Limb (tissue), 2 donors: Measurements from ENCODE around the gene TGFBI.

Experiments
- DNase-seq, 2 donors: peaks; one replicate each; pipeline ENCODE4 v3.0.0-alpha.2; 2016; ENCODE audit errors: extremely low spot score in 2 of 2

The TGFBI gene

DNA sequence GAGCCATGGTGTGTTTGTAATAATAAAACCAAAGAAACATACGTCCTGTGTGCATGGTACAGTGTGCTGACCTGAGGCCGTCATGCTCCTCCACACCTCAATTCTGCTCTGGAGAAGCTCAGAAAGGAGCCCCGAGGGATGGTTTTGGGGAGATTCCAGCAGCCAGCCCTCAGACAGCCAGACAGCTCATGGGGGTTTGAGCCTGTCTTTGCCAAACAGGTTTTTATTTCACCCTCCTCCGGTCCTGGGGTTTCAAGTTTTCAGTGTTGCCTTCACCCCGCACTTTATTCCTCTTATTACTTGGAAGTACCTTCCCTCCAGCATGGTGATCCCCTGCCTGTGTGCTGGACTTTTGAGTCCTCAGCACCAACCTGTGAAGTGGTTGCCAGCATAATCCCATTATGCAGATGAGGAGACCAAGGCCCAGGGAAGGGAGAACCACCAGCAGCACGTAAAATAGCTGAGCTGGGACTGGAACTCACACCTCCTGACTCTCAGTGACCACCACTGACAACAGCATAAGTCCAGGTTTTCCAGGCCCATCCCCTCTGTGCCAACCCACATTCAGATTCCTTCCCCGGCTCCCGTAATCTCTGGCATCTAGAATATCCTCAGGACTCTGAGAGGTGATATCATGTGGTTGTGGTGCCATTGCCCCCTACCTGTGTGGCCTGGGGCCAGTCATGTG lies 35.1 kb downstream of the TGFBI start:
- DNase-seq = peak in 1 of 2 donors; percentile 32

- DNase-seq = peak in 1 of 2 donors; percentile 12
Measured at GRCh38 chr5:136064510-136064909, 35.7 kb downstream of the TGFBI start.

DNA sequence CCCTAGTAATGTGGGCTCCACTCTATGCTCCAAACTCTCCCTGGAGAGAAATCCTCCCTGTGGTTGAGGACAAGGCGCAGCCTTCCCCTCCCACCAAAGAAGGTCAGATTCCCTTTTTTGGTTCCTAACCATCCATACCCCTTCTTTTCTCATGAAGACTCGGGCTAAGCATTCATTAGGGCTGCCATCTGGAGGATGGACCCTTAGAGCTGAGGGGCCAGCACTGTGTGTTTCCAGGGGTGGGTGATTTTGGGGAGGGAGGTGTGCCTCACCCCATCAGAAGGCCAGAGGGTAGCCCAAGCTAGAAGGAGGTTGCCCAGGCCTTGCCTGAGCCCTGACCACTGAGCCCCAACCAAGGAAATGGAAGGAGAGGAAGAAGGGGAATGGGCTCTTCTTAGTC lies 36.8 kb downstream of the TGFBI start:
- DNase-seq = peak in 1 of 2 donors; percentile 12

DNA sequence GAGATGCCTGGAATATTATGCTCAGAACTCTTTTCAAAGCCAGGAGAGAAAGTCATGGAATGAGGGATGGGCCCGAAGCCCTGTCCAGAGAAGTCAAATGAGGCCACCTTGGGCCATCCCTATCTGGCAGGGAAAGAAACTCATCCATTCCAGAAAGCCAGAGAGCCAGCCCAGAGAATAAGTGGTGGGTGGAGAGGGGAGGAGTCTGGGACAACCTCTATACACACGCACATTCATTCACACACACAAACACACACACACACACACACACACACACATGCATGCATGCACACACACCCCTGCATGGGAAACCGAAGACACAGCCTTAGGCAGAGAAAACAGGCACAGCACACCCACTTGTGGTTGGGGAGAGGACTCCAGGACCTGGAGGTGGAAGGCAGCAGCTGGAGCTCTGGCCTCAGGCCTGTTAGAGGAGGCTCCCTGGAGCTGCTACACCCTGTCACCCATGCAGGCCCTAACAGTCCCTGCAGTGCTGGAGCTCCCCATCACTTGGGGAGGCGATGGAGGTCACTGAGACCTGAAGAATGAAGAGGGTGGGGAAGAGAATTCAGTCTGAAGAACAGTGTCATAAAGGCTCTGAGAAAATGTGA lies 38.0 kb downstream of the TGFBI start:
- no peak for DNase-seq

GRCh38 chr5:136067422-136067821 lies 38.6 kb downstream of the TGFBI start:
- DNase-seq = no peak

DNA sequence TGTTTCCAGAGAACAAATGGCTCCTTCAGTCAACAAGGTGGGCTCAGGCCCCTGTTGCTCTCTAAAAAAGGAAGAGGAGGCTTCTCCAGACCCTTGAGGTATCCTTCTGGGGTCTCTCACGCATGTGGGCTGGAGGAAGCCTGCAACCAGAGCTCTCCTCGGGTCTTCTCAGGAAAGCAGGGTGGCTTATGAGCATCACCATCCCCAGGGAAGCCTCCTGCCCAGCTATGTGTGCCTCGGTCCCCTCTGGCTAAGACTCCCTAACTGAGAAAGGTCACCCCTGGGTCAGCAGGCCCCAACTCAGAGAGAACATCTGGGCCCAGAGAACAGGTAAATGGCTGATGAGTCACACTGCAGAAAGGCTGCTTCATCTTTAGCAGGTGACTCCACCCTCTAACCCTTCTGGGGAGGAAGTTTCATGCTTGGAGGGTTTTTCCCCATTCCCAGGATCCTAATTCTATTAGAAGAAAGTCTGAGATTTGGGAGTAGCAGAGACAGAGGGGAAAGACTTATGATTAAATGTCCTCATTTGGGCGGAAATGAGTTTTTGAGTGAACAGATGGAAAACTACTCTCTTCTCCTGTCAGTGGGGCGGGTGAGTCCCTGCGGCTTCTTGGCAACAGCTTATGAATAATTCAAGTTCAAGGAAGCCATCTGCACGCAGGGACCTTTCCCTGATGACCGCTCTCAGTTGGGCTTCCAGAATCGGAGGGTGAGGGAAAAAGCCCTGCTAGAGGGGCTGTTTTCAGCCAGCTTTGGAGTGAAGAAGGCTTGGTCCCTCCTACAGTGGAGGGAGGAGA lies 41.9 kb downstream of the TGFBI start:
- peak in 1 of 2 donors; percentile 76 for DNase-seq

- no peak for DNase-seq
Measured at GRCh38 chr5:136073714-136074529, 45.1 kb downstream of the TGFBI start.

DNA sequence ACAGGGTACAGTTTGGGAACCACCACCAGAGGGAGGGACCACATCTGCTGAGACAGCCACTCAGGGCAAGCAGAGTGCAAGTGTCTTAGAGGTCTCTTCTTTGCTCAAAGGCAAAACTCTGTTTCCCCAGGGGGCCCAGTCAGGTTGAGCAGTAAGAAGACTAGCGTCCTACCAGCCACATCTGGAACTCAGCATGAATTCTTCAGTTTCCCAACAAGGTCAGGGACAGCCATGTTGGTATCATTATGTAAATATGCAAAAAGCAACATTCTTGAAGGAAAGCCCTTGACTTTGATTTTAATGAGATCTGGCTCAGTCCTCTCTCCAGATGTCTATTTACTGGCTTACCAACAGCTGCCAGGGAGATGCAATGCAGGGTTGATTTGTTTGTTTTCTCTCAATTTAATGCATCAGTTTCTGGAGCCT lies 46.7 kb downstream of the TGFBI start:
- no peak for DNase-seq

DNA sequence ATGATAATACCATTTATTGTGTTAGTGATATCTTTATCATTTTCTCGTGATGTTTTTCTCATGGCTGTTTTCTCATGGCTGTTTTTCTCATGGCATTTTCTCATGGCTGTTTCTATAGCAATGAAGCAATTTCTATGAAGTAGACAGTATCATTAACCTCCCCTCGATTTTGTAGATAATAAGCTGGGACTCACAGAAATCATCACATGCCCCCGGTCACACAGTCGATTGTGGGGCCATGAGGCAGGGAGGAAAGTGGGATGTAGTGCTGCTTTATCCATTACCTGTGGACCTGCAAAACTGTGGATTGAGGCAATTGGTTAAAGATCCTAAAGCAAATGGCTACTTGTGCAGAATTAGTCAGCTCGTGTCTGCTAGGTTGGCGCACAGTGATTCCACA lies 47.3 kb downstream of the TGFBI start:
- no peak for DNase-seq

DNA sequence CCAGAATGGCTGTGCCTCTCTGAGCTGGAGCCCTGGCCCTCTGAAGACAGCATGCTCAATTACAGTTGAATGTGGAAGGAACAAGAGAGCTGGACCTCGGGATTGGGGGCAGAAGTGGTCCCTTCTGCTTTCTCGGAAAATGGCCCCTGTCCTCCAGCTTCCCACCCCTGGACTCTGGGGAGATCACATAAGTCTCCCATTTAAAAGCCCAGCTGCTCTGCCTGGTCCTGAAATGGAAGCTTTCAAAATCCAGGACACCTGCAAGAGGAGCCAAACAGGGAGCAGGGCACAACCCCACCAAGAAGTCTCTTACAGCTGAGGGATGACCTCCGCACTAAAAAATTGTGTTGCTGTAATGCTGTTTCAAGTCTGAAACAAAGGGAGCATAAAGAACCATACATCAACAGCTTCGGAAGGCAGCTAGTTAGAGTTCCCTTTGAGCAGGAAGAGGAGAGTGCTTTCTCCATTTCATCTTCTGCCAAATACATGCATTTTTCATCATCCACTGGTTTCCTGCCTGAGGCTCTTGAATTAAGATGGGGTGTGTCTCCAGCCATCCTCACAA lies 48.2 kb downstream of the TGFBI start:
- DNase-seq = no peak

- no peak for DNase-seq
Measured at GRCh38 chr5:136079195-136079985, 50.6 kb downstream of the TGFBI start.

DNA sequence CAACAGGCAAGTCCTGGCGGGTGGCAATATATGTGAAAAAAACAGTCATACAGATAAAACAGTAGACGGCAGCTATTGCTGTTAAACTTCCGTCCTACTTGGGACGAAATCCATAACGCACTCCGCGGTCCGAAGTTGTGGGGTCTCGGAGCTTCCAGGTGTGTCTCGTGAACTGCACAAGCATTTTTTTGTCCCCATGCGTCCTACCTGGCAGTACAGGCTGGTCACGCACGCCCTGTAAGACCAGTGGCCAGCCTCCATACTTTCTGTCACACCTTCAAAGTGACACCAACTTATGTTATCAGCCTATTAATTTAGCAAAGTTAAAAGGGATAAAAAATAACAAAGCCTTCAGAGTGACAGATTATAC lies 51.3 kb downstream of the TGFBI start:
- DNase-seq = no peak

GRCh38 chr5:136080483-136081216 lies 51.9 kb downstream of the TGFBI start:
- DNase-seq = peak; percentile 69 to 82

- DNase-seq = no peak
Measured at GRCh38 chr5:136081217-136081591, 52.4 kb downstream of the TGFBI start.

DNA sequence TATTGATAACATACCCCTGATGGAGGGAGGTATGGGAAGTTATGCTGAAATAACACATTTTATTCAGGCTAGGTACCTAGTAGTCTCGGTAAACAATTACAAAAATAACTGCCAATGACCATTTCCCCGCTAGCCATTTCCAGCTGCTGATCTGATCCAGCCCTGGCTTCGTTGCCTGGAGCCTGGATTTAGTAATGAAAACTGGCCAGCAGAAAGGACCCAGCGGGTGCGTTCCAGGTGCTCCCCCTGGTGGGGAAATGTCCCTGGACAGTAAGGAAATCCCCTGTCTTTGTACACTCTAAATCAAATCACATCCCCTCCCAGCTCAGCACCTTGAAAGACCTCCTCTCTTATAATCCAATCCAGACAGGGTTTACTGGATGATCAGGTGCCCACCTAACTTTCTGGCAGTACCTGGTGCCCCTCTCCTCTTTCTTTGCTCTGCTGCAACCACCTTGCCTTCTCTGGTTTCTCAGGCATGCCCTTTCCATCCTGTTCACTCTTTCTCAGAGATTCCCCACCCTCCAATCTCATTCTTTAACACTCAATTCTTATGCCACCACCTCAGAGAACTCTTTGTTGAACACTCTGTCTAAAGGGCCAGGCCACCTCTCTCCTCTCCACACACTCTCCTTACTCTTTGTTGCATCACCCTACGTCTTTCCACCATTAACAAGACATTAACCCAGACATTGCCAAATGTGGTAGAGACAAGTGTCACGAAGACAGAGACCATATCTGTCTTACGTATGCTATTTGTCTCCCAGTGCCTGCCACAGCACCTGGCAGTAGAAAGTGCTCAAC lies 53.8 kb downstream of the TGFBI start:
- peak in 1 of 2 donors; percentile 82 for DNase-seq

- DNase-seq = no peak
Measured at GRCh38 chr5:136084698-136085097, 55.9 kb downstream of the TGFBI start.

DNA sequence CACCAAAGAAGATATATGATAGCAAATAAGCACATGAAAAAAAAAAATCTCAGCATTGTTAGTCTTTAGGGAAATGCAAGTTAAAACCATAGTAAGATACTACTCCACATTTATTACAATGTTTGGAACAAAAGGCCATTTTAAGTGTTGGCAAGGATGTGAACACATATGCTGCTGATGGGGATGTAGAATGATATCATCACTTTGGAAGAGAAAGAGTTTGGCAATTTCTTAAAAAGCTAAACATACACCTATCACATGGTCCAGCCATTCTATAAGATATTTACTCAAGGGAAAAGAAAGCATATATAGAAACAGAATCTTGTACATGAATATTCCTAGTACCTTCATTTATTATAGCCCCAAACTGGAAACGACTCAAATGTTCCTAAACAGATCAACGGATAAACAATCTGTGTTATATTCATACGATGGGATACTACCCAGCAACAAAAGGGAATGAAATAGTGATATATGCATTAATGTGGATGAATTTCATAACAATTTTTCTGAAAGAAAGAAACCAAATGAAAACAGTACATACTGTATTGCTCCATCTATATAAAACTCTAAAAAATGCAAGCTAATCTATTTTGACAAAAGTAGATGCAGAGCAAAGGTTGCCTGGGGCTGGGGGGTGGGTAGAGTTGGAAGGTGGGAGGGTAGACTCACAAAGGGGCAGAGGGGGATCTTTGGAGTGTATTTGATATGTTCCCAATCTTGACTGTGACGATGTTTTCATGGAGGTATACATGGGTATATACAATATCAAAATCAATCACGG lies 58.2 kb downstream of the TGFBI start:
- peak in 1 of 2 donors; percentile 63 for DNase-seq
